Left cardiac atrium (tissue), 4 donors: ENCODE measurements around the gene BAK1. TPM values are rescaled to one million over a fixed set of nuclear protein-coding genes. Genes with fewer than 3 reads are reported as not detected.
"Not testable (repeated sequence)": the region's sequence is repeated elsewhere in the genome, so short reads cannot be mapped to it uniquely, and the experiment has no call there.

Source experiments
- ATAC-seq, 2 donors: fragments of 200-7000 bp; cut with Tn5 transposase; one replicate each; pipeline ENCODE4 v1.9.1; 2020; ENCODE audit warnings: mild to moderate bottlenecking in 2 of 2, moderate library complexity in 2 of 2
- DNase-seq: peaks from one replicate; pipeline ENCODE4 v3.0.0-alpha.2; 2020
- intact Hi-C, 2 donors: fragments of 100-400 bp; cut with DNase I; formaldehyde crosslinking; loops; one replicate each; pipeline versions ENCODE4 v1.14.1 to v1.15.1; 2022 to 2023
- total RNA-seq, 2 donors: library from RNA; stranded (reverse); fragmentation: NEBNext Ultra II Directional; extraction: Animal tissue kit (Norgen Biotek cat#: 25700); gene quantifications; one replicate each; pipeline ENCODE4 v1.2.1, GENCODE V29; 2021
- donor health status: DM: no; HTN: yes; CAD: no.
- donor health status: DM: no; HTN: yes; CAD: no; lungs with severe emphysema.
- donor health status: DM: yes; HTN: yes; CAD: no.
- donor health status: Dilated cardiomyopathy.

BAK1 gene
- total RNA-seq, 2 donors from 2014 or later: 17.6 to 21.6 TPM

DNA sequence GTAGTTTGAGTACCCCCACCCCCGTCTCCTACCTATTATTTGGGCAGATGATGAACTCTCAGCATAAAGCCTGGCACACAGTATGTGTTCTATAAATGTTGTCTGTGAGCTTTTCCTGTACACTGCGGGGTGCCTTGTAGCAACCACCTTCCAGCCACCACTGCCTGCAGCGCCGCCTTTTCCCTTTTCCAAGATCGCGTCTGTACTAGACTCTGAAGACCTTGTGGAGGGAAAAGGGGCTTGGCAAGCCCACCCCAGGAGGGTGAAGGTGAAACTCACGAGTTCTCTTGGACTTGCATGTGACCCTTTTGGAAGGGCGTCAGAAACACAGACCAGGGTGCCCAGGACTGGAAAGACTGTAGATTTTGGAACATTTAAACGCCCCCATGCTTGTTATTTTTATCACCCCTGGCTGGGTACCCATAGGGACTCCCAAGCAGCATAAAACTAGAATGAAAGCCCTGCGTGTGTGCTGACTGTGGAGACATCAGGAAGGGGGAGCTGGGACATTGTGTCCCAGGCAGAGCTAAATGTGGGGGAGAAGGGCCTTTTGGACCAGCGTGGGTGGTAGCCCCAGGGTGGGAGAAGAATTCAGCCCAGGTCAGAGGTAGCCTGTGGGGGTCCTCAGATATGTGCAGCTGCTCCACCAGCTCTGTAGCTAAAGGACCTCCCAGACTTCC is 8.3 kb downstream of the BAK1 start:
- intact Hi-C loops: loop anchor here in 1 of 2 donors (10.0 kb wide), 1 partner anchor 117 kb away; the partner anchor contains the start of gene ZBTB9
- DNase-seq: no peak
- peak; percentile 8 to 9 for ATAC-seq

DNA sequence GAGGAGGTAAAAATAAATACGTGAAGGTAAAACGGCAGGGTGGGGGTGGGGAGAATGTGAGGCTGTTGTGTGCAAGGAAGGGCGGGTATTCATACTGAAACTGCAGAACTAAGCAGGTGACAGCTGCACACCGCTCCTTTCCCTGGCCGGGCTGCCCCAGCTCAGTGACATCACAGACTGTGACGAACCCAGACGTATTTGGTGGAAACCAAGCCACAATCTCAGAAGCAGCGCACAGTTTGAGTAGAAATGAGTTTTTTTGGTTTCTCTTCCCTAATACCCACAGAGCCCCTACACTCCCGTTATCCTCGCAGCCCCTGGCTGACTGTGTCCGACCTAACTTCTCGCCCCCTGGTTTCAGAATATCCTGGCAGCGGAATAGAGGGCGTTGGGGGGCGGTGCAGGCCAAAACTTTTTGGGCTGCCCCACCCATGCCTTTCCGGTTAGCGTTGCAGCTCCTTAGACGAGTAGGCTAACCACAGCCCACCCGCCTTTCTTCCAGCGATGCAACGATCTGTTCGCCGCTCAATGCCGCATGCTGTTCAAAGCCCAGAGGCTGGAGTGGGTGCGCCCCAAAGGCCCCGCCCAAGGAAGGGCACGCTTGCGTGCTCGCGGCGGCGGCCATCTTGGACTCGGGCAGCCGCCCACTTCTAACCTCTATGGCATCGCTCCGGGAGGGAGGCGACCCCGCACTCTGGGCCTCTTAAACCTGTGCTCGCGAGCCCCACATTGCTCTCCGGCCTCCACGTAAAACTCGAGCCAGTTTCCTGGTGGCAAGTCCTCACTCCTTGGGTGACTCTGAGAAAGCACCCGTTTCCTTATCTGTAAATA is 9.1 kb downstream of the BAK1 start:
- intact Hi-C loops: loop anchor here in 1 of 2 donors (10.0 kb wide), 1 partner anchor 116 kb away; the partner anchor contains the start of gene ZBTB9
- ATAC-seq (peak; percentile 96 to 97), DNase-seq (peak; percentile 88)

DNA sequence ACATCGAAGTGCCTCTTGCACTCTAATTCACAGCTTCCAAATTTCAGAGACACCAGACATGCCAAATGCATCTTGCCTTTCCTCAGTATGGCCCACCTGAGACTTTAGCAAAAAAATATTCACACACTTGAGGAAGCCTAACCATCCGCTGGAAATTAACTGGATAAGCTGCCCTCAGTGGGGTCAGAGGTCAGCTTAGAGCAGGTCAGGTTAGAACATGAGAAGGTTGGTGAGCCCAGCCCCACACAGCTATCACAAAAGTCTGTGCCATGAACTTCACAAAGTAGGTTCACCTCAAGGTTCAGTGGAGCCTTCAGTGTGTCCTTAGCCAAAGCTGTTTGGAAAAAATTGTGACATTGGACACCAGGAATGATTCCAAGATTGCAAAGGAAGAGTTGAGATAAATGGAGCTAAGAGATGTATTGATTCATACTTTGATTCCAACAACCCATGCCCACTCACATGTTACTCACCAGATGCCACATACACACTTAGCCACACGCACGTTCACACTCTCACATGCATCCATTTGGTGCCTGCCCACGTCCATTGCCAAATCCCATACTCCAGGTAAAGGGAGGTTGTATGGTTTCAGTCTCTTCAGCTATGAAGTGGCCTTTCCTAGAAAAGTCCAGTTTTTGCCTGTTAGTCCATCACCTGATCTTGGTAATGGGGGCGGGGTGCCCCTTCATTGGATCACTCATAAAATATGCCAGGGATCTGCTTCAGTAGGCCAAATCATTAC is 11.1 kb downstream of the BAK1 start:
- intact Hi-C loops: loop anchor here in 1 of 2 donors (10.0 kb wide), 1 partner anchor 124 kb away; no protein-coding TSS in a partner anchor
- no peak for DNase-seq

DNA sequence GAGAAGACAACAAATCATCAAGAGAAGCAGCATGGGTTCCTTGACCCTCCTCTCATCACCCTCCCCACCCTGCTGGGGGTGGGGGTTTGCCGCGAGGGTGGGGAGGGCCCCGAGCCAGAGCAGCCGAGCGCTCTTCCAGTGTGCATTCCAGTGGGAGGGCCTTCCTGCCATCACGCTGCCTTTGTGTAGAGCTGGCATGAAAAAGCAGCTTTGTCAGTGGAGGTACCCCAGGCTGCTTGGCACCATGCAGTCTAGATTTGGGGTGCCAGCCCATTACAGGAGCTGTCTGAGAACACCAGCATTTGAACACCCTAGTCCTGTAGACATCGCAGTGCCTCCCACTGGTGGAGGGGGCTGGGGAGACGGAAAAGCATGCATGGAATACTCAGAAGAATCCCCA is 12.2 kb downstream of the BAK1 start:
- ATAC-seq (no peak), DNase-seq (no peak)
- intact Hi-C loops: loop anchor here in 1 of 2 donors (10.0 kb wide), 1 partner anchor 123 kb away; no protein-coding TSS in a partner anchor

More for the DNA sequence above, 11.1 kb downstream of the BAK1 start:
- no peak for ATAC-seq

DNA sequence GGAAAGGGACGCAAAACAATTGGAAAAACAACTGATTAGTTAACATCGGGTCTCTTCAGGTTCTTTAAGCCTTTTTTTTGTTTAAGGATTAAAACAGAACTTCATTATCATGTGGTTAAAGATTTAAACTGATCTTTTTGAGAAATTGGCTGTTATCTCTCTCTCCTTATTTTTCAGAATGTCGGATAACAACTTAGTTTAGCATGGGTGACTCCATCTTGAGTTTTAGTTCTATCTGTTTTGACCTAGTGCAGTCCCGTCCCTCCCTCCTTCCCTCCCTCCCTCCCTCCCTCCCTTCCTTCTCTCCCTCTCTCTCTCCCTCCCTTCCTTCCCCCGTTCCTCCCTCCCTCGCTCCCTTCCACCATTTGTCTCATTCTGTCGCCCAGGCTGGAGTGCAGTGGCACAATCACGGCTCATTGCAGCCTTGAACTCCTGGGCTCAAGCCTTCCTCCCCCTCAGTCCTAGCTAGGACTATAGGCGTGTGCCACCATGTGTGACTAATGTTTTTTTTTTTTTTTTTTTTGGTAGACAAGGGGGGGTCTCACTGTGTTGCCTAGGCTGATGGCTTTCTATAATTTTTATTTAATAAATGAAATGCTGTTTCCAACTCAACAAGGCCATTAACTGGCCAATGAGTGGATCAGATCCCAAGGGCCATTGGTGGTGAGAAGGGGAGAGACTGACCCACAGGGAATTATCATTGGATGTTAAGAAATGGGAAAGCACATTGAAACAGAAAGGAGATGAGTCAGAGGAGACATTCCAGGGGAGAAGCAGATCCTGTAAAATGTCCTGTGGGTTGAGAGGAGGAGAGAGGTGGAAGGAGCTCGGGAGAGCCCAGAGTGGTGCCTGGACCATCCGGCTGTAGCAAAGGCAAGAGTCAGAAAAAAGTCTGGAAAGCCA is 13.6 kb downstream of the BAK1 start:
- no peak for DNase-seq
- intact Hi-C loops: loop anchor here in 1 of 2 donors (10.0 kb wide), 1 partner anchor 122 kb away; no protein-coding TSS in a partner anchor
- ATAC-seq: no peak

DNA sequence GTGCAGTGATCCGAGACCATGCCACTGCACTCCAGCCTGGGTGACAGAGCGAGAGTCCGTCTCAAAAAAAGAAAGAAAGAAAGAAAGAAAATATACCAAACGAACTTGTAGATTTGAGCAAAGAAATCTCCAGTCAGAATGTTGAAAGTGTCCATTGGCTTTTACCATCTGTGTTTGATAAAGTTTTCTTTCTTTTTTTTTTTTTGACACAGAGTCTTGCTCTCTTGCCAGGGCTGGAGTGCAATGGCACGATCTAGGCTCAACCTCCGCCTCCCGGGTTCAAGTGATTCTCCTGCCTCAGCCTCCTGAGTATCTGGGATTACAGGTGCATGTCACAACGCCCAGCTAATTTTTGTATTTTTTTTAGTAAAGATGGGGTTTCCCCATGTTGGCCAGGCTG is 21.3 kb downstream of the BAK1 start:
- intact Hi-C loops: no loop called here
- DNase-seq: no peak
- ATAC-seq: no peak

DNA sequence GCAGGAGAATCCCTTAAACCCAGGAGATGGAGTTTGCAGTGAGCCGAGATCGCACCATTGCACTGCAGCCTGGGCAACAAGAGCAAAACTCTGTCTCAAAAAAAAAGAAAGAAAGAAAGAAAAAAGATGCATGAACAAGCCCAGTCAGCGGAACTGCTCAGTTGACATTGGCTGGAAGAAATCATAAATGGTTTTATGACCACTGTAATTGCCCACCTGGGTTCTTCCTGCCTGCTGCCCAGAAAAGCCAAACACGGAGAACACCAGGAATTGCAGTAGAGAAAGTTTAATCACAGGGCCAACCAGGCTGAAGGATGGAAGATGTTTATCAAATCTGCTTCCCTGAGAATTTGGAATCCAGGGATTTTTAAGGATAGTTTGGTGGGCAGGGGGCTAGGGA is 22.7 kb downstream of the BAK1 start:
- no peak for ATAC-seq
- DNase-seq: no peak
- intact Hi-C loops: no loop called here

DNA sequence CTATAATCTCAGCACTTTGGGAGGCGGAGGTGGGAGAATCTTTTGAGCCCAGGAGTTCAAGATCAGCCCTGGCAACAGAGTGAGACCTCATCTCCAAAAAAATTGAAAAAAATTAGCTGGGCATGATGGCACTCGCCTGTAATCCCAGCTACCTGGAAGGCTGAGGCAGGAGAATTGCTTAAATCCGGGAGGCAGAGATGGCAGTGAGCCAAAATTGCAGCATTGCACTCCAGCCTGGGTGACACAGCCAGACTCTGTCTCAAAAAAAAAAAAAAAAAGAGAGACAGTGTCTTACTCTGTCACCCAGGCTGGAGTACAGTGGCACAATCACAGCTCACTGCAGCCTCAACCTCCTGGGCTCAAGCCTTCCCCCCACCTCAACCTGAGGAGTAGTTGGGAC is 27.2 kb downstream of the BAK1 start:
- DNase-seq, intact Hi-C loops: not testable (repeated sequence)
- ATAC-seq: peak; percentile 23 to 25

DNA sequence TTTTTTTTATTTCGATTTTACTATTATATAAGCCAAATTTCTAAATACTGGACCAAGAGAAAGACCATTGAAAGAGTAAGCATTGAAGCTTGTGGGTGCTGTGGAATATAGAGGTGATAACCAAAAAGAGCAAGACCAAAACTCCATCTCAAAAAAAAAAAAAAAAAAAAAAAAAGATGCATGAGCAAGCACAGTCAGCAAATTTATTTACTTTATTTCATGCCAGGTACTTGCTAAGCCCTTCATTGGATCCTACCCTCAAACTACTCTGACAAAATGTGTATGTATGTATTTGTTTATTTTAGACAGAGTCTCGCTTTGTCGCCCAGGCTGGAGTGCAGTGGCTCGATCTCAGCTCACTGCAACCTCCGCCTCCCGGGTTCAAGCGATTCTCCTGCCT is 27.8 kb downstream of the BAK1 start:
- no peak for DNase-seq
- intact Hi-C loops: no loop called here
- no peak for ATAC-seq

DNA sequence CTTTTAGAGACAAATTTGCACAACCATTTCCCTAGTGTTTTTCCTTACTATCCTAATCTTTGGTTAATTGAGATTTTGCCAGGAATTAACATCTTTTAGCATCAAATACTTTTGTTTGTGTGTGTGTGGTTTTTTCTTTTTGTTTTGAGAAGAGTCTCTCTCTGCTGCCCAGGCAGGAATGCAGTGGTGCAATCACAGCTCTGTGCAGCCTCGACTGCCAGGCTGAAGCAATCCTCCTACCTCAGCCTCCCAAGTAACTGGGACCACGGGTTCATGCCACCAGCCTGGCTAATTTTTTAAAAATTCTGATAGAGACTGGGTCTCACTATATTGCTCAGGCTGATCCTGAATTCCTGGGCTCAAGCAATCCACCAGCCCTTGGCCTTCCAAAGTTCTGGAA is 28.5 kb downstream of the BAK1 start:
- intact Hi-C loops: no loop called here
- ATAC-seq (no peak), DNase-seq (no peak)

DNA sequence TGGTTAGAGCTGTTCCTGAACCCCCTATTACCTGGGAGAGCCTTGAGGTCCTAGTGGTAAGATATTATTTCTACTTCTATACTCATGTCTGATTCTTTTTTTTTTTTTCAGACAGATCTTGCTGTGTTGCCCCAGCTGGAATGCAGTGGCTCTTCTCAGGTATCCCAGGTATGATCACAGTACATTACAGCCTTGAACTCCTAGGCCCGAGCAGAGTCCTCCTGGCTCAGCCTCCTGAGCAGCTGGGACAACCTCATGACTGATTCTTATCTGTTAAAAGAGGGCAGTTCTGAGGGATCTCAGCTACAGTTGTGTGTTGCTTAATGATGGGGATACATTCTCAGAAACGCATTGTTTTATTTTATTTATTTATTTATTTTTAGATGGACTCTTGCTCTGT is 30.2 kb downstream of the BAK1 start:
- DNase-seq: no peak
- intact Hi-C loops: no loop called here
- no peak for ATAC-seq

DNA sequence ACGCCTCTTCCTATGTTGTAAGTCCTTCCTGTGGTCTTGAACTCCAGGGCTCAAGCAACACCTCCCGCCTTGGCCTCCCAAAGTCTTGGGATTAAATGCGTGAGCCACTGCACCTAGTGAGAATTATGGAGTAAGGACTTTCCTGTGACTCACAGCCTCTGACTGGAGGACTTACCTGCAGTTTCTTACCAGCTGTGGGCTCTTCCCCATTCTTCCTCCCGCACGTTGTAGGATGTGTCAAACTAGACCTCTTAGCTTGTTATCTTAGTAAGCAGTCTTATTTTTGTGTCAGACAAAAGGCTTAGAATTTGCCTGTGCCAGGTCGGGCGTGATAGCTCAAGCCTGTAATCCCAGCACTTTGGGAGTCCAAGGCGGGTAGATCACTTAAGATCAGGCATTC is 30.9 kb downstream of the BAK1 start:
- no peak for DNase-seq
- intact Hi-C loops: no loop called here
- ATAC-seq: no peak

DNA sequence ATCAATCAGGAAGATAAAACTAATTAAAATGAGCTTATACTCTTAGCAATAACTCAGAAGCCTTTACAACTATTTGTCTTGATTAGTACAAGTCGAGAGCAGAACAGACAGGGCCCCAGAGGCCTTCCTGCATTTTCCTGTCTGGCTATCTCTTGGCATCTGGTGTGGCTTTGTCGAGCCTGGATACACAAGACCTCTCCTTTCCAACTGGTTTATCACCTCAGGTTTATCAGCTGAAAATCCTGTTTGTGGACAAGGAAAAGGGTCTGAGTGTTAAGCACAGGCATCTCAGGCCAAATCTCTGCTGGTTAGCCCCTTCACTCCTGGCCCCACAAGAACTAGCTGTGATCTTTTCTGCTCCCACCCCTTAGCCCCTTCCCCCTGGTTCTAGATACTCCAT is 32.6 kb downstream of the BAK1 start:
- intact Hi-C loops: no loop called here

DNA sequence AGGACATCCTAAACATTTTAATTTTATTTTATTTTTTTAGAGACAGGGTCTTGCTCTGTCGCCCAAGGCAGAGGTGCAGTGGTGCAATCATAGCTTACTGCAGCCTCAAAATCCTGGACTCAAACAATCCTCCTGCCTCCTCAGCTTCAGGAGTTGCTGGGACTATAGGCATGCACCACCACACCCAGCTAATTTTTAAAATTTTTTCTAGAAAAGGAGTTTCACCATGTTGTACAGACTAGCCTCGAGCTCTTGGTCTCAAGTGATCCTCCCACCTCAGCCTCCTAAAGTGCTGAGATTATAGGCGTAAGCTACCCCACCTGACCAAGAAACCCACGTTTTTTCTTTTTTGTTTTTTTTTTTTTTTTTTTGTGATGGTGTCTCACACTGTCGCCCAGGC is 33.3 kb downstream of the BAK1 start:
- ATAC-seq: no peak
- intact Hi-C loops: no loop called here
- DNase-seq: no peak

More for the DNA sequence above, 32.6 kb downstream of the BAK1 start:
- ATAC-seq (no peak), DNase-seq (no peak)

DNA sequence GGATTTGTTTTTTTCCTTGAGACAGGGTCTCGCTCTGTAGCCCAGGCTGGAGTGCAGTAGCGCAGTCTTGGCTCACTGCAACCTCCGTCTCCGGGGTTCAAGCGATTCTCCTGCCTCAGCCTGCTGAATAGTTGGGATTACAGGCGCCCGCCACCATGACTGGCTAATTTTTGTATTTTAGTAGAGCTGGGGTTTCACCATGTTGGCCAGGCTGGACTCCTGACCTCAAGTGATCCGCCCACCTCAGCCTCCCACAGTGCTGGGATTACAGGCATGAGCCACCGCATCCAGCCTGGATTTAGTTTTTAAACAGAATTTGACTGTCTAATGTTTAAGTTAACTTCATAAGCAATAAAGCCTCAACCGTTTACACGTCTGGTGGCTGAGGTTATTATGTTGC is 34.8 kb downstream of the BAK1 start:
- ATAC-seq, intact Hi-C loops: not testable (repeated sequence)

DNA sequence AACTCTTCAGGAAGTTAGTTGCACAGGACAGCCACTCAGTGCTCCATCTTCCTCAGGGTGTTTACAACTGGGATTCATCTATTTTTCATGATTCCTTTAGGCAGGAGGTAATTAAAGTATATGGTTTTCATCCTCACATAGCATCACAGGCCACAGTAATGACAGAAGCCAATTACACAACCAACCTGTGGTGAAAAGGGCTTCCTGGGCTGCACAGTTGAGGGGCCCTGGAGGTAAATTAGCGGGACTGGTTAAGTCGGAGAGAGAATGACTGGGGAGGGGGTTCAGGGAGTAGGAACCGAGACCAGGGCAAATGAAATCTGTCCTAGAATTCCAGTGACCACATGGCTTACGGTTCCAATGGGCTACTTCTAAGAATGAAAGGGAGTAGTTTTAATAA is 37.0 kb downstream of the BAK1 start:
- DNase-seq (no peak), ATAC-seq (no peak)
- intact Hi-C loops: no loop called here

More for the DNA sequence above, 34.8 kb downstream of the BAK1 start:
- not testable (repeated sequence) for DNase-seq

DNA sequence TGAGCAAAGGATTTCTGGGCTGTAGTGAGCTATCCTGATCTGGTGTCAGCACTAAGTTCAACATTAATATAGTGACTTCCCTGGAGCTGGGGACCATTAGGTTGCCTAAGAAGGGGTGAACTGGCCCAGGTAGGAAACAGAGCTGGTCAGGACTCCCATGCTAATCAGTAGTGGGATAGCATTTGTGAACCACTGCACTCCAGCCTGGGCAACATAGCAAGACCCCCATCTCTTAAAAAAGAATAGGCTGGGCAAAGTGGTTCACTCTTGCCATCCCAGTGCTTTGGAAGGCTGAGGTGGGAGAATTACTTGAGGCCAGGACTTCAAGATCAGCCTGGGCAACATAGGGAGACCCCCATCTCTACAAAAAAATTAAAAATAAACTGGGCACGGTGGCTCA is 39.3 kb downstream of the BAK1 start:
- intact Hi-C loops: no loop called here
- ATAC-seq (no peak), DNase-seq (no peak)

DNA sequence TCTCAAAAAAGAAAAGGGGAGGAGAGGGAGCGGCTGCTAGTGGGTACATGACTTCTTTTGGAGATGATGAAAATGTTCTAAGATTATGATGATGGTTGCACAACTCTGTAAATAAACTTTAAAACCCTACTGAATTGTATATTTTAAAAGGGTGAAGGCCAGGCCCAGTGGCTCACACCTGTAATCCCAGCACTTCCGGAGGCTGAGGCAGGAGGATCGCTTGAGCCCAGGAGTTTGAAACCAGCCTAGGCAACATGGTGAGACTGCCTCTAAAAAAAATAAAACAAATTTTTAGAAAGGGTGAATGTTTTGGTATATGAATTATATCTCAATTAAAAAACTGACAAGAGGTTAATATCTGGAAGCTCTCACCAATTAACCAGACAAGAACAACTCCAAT is 45.4 kb downstream of the BAK1 start:
- ATAC-seq (no peak), DNase-seq (no peak)
- intact Hi-C loops: no loop called here
